T-helper 2 cell treated with Interferon-gamma antibody and Interleukin-4, amounts not matched to agents 5 μg/mL and 100 μg/mL, for 36 hours (primary cell): Measurements from ENCODE around the gene RELA.
A peak's percentile ranks its signal among the peaks of the same experiment; 100 is the strongest.
"Not testable (repeated sequence)": the region's sequence is repeated elsewhere in the genome, so short reads cannot be mapped to it uniquely, and the experiment has no call there.

Source experiments
- DNase-seq: peaks from one replicate; pipeline ENCODE4 v3.0.0; 2021; ENCODE audit warnings: low spot score
- H3K27ac Mint-ChIP-seq: one replicate; pipeline ENCODE4 v1.8.0; 2021; ENCODE audit warnings: mild to moderate bottlenecking, mixed read lengths
- H3K27me3 Mint-ChIP-seq: one replicate; pipeline ENCODE4 v1.8.0; 2021; ENCODE audit warnings: low read depth, mixed read lengths
- H3K36me3 Mint-ChIP-seq: one replicate; pipeline ENCODE4 v1.8.0; 2021; ENCODE audit warnings: low read depth, mixed read lengths
- H3K4me1 Mint-ChIP-seq: one replicate; pipeline ENCODE4 v1.8.0; 2021; ENCODE audit warnings: low read depth, mixed read lengths
- H3K4me3 Mint-ChIP-seq: one replicate; pipeline ENCODE4 v1.8.0; 2022; ENCODE audit warnings: mild to moderate bottlenecking, moderate library complexity, mixed read lengths
- H3K9me3 Mint-ChIP-seq: one replicate; pipeline ENCODE4 v1.8.0; 2021; ENCODE audit warnings: mixed read lengths

RELA gene

GRCh38 chr11:65648997-65649493, 13.7 kb downstream of the RELA start:
- Mint-ChIP-seq H3K9me3 (no peaks in the 10 kb centered on the region), H3K36me3 (peaks cover 48% of the 10 kb centered on the region), H3K4me1 (peaks cover 24% of the 10 kb centered on the region), H3K27me3 (no peaks in the 10 kb centered on the region), H3K27ac (no peak overlapping the region), H3K4me3 (no peak overlapping the region)
- no peak for DNase-seq

DNA sequence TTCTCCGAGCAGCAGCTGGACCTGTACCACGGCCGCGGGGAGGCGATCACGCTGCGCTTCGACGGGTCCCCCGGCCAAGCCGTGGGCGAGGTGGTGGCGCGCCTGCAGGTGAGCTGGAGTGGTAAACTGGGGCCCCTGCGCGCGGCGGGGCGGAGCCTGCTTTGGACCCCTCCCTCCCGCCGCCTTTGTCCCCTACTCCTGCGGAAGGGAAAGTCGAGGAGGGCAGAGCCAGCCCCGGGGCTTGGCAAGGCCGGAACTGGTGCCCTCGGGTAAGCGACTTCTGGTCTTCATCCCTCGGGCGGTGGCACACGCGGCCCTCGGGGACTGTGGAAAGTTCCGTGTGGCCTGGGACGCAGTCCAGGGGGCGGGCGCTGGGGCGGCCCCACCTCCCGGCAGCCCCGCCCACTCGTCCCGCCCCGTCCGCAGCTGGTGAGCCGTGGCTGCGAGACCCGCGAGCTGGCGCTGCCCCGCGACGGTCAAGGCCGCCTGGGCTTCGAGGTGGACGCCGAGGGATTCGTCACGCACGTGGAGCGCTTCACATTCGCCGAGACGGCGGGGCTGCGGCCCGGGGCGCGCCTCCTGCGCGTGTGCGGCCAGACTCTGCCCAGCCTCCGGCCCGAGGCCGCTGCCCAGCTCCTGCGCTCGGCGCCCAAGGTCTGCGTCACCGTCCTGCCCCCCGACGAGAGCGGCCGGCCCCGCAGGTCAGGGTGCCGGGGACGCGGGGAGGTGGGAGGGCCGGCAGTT, 15.6 kb downstream of the RELA start:
- H3K4me3 Mint-ChIP-seq, result no peak overlapping the region
- H3K9me3 Mint-ChIP-seq, result no peaks in the 10 kb centered on the region
- no peak overlapping the region for H3K27ac Mint-ChIP-seq
- no peak for DNase-seq
- H3K27me3 Mint-ChIP-seq, result no peaks in the 10 kb centered on the region
- peaks cover 47% of the 10 kb centered on the region for H3K36me3 Mint-ChIP-seq
- H3K4me1 Mint-ChIP-seq, result peaks cover 19% of the 10 kb centered on the region

- H3K27me3 Mint-ChIP-seq, result no peaks in the 10 kb centered on the region
- H3K9me3 Mint-ChIP-seq, result no peaks in the 10 kb centered on the region
- peaks cover 49% of the 10 kb centered on the region for H3K36me3 Mint-ChIP-seq
- no peak overlapping the region for H3K4me3 Mint-ChIP-seq
- H3K4me1 Mint-ChIP-seq, result peaks cover 15% of the 10 kb centered on the region
- no peak for DNase-seq
- H3K27ac Mint-ChIP-seq, result no peak overlapping the region
Measured at GRCh38 chr11:65646288-65646957, 16.3 kb downstream of the RELA start.

DNA sequence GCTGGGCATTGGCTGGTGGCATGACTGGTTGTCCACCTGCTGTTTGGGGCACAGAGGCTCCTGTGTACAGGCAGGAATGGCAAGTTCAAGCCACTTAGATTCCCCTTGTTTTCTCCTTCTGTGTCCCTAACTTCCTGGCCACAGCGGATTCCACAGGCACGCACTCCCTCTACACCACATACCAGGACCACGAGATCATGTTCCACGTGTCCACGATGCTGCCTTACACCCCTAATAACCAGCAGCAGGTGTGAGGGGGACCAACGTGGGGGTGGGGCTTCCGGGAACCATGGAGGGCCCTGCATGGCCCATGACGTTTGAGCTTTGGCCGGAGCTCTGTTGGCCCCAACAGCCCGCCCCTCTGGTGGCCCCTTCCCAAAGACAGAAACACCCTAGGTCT, 17.0 kb downstream of the RELA start:
- Mint-ChIP-seq H3K27ac (no peak overlapping the region), H3K4me3 (no peak overlapping the region)

DNA sequence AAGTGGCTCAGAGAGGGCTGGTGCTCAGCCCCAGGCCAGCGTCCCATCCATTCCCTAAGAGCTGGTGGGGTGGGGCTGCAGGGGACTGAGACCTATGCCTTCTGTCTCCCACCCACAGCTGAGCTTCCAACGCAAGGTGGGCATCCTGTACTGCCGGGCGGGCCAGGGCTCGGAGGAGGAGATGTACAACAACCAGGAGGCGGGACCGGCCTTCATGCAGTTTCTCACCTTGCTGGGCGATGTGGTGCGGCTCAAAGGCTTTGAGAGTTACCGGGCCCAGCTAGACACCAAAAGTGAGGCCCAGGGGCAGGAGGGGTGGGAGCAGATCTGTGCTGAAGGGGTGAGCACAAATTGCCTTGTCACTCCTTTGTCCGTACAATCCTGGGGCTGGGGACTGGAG, 17.9 kb downstream of the RELA start:
- DNase-seq, result no peak
- Mint-ChIP-seq H3K4me3 (no peak overlapping the region), H3K9me3 (no peaks in the 10 kb centered on the region), H3K27me3 (no peaks in the 10 kb centered on the region), H3K4me1 (peaks cover 21% of the 10 kb centered on the region), H3K27ac (no peak overlapping the region), H3K36me3 (peaks cover 52% of the 10 kb centered on the region)

More for the DNA sequence above, 17.0 kb downstream of the RELA start:
- H3K9me3 Mint-ChIP-seq, result no peaks in the 10 kb centered on the region
- no peak for DNase-seq
- H3K36me3 Mint-ChIP-seq, result peaks cover 50% of the 10 kb centered on the region
- H3K4me1 Mint-ChIP-seq, result peaks cover 14% of the 10 kb centered on the region
- no peaks in the 10 kb centered on the region for H3K27me3 Mint-ChIP-seq

DNA sequence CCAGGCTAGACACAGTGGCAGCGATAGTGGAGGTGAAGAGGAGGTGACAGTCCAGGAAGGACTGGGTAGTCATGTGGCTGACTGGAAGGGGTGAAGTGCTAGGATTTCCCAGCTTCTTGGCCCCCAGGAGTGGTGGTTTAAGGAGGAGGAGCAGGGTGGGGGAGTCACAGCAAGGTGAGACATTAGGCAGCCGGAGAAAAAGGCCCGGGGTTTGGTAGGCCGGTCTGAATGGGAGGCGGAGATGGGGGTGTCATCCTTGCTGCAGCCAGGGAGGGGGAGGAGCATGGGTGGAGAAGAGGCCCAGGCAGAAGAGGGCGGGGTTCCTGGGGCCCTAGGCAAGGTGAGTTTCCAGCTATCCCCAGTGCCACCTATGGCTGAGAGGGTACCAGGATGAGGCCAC, 18.7 kb downstream of the RELA start:
- H3K9me3 Mint-ChIP-seq, result no peaks in the 10 kb centered on the region
- peak overlapping the region; percentile 32 for H3K4me3 Mint-ChIP-seq
- peak overlapping the region; percentile 72 for H3K27ac Mint-ChIP-seq
- no peak for DNase-seq
- H3K27me3 Mint-ChIP-seq, result no peaks in the 10 kb centered on the region
- peaks cover 27% of the 10 kb centered on the region for H3K4me1 Mint-ChIP-seq
- H3K36me3 Mint-ChIP-seq, result peaks cover 53% of the 10 kb centered on the region

DNA sequence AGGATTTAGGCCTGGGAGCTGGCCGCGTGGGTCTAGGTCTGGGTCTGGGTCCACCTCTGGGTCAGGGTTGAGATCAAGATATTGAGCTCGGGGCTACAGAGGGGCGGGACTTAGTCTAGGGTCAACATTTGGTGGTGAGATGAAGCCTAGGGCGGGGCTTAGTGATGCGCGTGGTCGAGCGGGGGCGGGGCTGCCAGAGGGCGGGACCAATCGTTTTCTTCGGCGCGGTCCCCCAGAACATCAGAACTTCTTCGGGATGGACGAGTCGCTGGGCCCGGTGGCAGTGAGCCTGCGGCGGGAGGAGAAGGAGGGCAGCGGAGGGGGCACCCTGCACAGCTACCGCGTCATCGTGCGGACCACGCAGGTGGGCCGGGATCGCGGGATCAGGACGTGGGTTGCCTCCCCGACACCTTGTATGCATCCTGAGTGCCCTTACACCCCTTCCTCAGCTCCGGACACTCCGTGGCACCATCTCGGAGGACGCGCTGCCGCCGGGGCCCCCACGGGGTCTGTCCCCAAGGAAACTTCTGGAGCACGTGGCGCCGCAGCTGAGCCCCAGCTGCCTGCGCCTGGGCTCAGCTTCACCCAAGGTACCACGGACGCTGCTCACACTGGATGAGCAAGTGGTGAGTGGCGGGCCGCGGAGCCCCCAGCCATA, 20.6 kb downstream of the RELA start:
- H3K4me3 Mint-ChIP-seq, result peak overlapping the region; percentile 71
- no peak for DNase-seq
- peaks cover 36% of the 10 kb centered on the region for H3K4me1 Mint-ChIP-seq
- peaks cover 53% of the 10 kb centered on the region for H3K36me3 Mint-ChIP-seq
- H3K27me3 Mint-ChIP-seq, result no peaks in the 10 kb centered on the region
- no peaks in the 10 kb centered on the region for H3K9me3 Mint-ChIP-seq
- H3K27ac Mint-ChIP-seq, result peak overlapping the region; percentile 75

DNA sequence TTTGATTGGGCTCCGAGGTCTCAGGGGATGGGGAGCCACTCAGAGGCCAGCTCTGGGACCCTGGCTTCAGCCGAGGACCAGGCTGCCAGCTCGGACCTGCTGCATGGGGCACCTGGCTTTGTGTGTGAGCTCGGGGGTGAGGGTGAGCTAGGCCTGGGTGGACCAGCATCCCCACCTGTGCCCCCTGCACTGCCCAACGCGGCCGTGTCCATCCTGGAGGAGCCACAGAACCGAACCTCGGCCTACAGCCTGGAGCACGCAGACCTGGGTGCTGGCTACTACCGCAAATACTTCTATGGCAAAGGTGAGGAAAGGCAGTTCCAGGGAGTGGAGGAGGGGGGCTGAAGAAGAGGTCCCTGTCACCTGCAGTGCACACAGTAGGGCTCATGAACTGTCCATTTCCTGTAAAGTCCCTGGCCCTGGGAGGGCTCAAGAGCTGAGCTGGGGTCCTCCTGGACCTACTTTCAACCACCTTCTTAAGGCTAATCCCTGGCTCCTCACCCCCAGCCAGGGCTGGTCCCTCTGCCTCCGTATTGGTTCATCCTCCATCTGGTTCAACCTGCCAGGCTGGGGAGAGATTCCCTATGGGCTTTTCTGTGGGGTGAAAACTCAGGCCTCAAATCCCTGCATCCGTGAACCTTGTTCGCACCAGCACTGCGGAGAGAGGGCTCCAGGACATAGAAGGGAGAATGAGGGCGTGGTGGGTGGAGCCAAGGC, 21.3 kb downstream of the RELA start:
- DNase-seq, result no peak
- H3K27me3 Mint-ChIP-seq, result no peaks in the 10 kb centered on the region
- H3K9me3 Mint-ChIP-seq, result no peaks in the 10 kb centered on the region
- H3K4me1 Mint-ChIP-seq, result peaks cover 36% of the 10 kb centered on the region
- H3K36me3 Mint-ChIP-seq, result peaks cover 58% of the 10 kb centered on the region
- peak overlapping the region; percentile 78 for H3K27ac Mint-ChIP-seq
- H3K4me3 Mint-ChIP-seq, result peak overlapping the region; percentile 71

DNA sequence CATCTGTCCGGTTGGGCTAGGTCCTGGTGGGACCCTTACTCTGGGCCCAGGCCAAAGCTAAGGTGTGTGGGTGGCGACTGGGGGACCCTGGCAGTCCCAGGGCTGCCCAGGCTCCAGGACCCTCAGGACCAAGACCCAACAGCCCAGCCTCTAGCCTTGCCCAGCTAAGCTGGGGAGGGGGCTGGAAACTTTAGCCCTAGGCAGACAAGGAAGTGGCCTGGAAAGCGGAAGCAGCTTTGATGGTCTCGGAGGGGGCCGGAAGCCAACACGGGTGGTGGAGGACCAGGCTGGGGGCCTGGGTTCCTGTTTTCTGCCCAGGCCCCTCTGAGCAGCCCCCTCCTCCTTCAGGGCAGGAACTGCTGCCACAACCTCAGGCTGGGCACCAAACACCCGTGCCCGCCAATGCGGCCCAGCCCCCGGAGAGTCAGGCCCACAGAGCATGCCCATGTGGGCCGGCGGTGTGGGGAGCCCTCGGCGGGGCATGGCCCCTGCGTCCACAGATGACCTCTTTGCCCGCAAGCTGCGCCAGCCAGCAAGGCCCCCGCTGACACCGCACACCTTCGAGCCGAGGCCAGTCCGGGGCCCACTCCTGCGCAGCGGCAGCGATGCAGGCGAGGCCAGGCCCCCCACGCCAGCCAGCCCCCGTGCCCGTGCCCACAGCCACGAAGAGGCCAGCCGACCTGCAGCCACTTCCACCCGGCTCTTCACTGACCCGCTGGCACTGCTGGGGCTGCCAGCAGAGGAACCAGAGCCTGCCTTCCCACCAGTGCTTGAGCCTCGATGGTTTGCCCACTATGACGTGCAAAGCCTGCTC, 22.0 kb downstream of the RELA start:
- Mint-ChIP-seq H3K9me3 (no peaks in the 10 kb centered on the region), H3K36me3 (peaks cover 54% of the 10 kb centered on the region), H3K27me3 (no peaks in the 10 kb centered on the region), H3K4me3 (peak overlapping the region; percentile 97), H3K4me1 (peaks cover 36% of the 10 kb centered on the region), H3K27ac (peak overlapping the region; percentile 97)
- no peak for DNase-seq

GRCh38 chr11:65639623-65640482, 22.9 kb downstream of the RELA start:
- Mint-ChIP-seq H3K4me3 (peak overlapping the region; percentile 97), H3K27me3 (no peaks in the 10 kb centered on the region), H3K36me3 (peaks cover 53% of the 10 kb centered on the region), H3K4me1 (peaks cover 36% of the 10 kb centered on the region), H3K9me3 (no peaks in the 10 kb centered on the region), H3K27ac (peak overlapping the region; percentile 97)
- peak; percentile 31 for DNase-seq

DNA sequence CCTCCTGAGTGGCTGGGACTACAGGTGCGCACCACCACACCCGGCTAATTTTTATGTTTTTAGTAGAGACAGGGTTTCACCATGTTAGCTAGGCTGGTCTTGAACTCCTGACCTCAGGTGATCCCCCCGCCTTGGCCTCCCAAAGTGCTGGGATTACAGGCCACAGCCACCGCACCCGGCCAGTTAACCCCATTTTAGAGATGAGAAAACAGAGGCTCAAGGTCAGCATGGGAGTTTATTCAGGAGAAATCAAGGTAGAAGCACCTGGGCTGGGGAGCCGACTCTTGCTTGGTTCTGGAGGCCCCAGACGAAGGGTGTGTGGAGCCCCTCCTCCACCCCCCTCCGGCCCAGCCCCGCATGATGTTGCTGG, 23.5 kb downstream of the RELA start:
- H3K9me3 Mint-ChIP-seq, H3K27me3 Mint-ChIP-seq, DNase-seq: not testable (repeated sequence)
- Mint-ChIP-seq H3K27ac (peak overlapping the region; percentile 97), H3K4me3 (peak overlapping the region; percentile 97), H3K36me3 (peaks cover 52% of the 10 kb centered on the region), H3K4me1 (peaks cover 36% of the 10 kb centered on the region)

DNA sequence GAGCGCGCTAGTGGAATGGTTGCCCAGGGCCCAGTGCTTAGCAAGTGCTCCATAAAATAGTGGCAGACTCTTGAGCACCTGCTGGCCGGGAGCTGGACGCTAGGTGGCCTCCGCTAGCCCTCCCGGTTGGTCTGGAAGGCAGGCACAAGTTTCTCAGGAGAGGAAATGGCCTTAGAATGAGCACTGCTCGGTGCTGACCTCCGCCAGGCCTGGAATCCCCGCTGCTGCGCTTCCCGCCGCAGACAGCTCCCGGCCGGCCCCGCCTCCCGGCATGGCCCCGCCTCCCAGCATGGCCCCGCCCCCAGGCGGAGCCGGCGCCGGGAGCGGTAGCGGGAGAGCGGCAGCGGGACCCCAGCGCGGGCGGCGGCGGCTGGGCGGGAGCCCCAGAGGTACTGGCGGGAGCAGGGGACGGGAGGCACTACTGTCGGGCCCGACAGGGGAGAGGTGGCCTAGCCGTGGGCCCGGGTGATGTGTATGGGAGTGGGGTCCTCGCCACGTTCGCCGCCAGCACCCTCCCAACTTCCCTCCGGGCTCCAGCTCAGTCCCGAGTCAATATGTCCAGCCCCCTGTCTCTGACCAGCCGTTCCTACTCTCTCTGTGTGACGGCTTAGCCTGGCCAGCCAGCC, 24.8 kb downstream of the RELA start, which contains the start of gene SIPA1:
TSS of gene SIPA1 (plus strand) at position 308 of the 626 bp plus-strand sequence. CDS start 2,821 bp downstream, outside the sequence.
- Mint-ChIP-seq H3K36me3 (peaks cover 47% of the 10 kb centered on the region), H3K27ac (peak within 1 kb of the TSS; percentile 97), H3K4me1 (peaks cover 30% of the 10 kb centered on the region), H3K27me3 (no peaks in the 10 kb centered on the region), H3K9me3 (no peaks in the 10 kb centered on the region), H3K4me3 (peak within 1 kb of the TSS; percentile 97)
- peak; percentile 80 for DNase-seq
